GM19438 (cell line): ENCODE results near the gene WASF2.
"Not testable (repeated sequence)": the region's sequence is repeated elsewhere in the genome, so short reads cannot be mapped to it uniquely, and the experiment has no call there.

Experiments used
- ATAC-seq: cut with Tn5 transposase; IDR thresholded peaks from one replicate; pipeline ENCODE4 v1.9.1; 2021; ENCODE audit warnings: low read depth; ENCODE audit not compliant: unreplicated experiment

Gene WASF2

DNA sequence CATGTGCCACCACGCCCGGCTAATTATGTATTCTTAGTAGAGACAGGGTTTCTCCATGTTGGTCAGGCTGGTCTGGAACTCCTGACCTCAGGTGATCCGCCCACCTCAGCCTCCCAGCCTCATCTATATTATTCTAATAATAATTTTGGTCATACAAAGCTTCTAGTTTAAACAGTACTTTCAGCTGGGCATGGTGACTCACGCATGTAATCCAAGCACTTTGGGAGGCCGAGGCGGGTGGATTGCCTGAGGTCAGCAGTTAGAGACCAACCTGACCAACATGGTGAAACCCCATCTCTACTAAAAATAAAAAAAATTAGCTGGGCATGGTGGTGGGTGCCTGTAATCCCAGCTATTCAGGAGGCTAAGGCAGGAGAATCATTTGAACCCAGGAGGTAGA is 26.1 kb downstream of the WASF2 start:
- ATAC-seq, result not testable (repeated sequence)

- not testable (repeated sequence) for ATAC-seq
Measured at GRCh38 chr1:27458521-27458920, 31.4 kb downstream of the WASF2 start.

DNA sequence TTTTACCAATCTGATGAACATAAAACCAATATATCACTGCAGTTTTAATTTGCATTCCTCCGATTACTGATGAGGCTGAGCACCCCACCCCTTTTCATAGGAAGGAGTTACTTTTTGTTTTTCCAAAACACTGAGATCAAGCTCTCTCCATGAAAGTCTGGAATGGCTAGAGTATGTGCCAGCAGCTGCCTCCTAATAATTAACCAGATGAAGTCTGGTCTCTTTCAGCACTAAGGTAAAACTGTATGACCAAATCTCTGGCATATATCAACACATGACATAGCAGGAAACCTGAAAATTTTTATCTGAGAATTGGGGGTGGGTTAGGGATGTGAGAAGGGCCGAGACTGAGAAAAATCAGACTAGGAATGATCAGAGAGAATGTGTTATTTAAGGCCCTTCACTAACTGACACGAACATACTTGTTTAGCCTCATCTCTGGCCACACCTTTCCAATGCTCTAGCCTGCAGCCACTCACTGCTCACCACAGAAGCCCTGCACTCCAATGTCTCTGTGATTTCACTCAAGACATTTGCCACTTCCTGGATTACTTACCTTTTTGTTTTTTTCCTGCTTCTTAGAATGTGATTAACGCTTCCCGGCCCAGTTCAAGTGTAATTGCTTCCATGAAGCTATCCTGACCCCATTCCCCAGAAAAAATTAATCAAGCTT is 34.7 kb downstream of the WASF2 start:
- no peak for ATAC-seq

DNA sequence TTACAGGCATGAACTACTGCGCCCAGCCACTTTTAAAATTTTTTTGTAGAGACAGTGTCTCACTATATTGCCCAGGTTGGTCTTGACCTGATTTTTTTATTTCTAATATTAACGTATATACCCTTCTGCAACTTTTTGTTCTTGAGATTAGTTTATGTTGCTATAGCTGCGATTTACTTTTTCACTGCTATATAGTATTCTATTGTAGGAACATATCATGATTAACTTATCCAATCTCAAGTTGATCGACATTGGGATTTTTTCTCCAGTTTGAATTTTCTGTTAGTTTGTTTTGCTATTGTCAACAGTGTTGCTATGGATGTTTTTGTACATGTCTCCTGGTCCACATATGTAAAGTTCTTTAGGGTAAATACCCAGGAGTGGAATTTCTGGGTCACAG is 35.4 kb downstream of the WASF2 start:
- no peak for ATAC-seq

DNA sequence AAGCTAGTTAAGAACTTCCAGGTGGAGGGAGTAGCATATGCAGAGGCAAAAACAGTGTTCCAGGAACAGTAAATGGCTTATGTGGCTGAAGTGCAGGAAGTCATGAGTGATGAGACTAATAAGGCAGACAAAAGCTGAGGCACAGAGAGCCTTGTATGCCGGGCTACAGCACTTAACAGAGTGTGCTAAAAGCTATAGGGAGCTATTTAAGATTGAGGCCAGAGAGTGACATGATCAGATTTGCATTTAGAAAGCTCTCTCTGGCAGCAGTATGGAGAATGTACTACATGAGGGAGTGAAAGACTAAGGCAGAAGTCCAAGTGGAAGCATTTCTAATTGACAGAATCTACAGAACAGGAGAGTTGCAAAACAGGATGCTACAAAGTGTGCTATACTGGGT is 38.6 kb downstream of the WASF2 start:
- no peak for ATAC-seq

DNA sequence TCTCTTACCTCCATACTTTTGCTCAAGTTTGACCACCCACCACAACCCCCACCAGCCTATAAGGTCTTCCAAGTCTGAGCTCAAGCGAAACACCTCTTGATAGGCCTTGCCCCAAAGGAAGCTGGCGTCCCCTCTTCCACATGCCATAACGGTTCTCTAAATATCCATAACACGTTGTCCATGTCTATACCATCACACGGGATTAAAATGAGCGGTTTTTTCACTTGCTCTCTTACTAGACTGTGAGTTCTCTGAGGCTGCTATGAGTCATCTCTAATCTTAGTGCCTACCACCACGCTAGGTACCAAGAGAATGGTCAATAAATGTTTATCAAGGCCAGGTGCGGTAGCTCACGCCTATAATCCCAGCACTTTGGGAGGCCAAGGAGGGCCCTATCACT is 41.0 kb downstream of the WASF2 start:
- no peak for ATAC-seq

DNA sequence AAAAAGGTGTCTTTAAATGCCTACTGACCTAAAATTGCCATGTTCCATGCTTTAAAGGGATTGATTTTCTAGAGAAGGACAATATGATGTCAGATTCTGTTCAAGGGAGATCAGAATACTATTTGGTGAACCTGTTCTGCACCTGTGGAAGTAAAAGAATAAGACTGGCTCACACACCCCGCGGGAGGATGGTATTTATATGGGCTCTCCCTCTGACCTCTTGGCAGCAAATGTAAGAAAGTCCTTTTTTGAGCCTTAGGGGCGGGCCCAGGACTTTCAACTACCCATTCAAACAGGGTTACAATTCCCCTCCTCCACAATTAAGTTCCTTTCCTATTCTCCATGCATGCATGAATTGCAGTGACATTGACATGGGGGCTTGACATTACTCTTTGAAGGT is 42.1 kb downstream of the WASF2 start:
- no peak for ATAC-seq

GRCh38 chr1:27447399-27447798 is 42.6 kb downstream of the WASF2 start:
- no peak for ATAC-seq

DNA sequence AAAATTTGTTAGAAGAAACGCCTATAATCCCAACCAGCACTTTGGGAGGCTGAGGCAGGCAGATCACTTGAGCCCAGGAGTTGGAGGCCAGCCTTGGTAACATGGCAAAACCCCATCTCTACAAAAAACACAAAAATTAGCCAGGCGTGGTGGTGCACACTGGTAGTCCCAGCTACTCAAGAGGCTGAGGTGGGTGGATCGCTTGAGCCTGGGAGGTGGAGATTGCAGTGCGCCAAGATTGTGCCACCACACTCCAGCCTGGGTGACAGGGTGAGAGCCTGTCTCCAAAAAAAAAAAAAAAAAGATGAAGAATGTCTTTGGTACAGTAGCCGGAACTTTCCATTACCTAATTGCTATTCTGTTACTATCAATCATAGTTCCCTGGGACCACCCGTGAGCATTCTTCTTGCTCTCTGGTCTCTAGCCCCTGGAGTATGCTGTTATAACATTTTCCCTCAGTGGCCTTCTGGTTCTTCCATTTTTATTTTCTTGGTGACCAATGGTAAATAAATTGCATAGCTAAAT is 43.4 kb downstream of the WASF2 start:
- ATAC-seq, result no peak

- ATAC-seq, result no peak
Measured at GRCh38 chr1:27445177-27445936, 44.6 kb downstream of the WASF2 start.

GRCh38 chr1:27444632-27445031 is 45.3 kb downstream of the WASF2 start:
- ATAC-seq, result no peak

- no peak for ATAC-seq
Measured at GRCh38 chr1:27439150-27439549, 50.8 kb downstream of the WASF2 start.

DNA sequence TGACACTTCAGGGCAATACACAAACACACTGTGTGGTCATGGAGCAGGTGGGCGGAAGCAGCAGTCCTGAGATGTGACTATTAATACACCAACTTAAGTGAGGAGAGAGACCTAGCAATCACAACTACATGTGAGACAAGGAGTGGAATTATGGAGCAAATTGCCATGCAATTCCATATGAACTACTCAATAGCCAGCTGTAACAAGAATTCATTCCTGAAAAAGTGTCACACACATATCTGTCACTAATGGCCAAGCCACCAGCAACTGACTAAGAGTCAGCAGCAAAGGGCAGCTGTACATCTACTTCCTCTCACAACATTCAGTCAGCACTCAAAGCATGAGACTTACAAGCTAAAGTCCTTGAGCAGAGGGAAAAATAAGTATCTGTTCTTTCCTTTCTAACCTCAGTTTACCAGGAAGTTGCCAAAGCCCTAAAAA is 51.3 kb downstream of the WASF2 start:
- ATAC-seq, result no peak

DNA sequence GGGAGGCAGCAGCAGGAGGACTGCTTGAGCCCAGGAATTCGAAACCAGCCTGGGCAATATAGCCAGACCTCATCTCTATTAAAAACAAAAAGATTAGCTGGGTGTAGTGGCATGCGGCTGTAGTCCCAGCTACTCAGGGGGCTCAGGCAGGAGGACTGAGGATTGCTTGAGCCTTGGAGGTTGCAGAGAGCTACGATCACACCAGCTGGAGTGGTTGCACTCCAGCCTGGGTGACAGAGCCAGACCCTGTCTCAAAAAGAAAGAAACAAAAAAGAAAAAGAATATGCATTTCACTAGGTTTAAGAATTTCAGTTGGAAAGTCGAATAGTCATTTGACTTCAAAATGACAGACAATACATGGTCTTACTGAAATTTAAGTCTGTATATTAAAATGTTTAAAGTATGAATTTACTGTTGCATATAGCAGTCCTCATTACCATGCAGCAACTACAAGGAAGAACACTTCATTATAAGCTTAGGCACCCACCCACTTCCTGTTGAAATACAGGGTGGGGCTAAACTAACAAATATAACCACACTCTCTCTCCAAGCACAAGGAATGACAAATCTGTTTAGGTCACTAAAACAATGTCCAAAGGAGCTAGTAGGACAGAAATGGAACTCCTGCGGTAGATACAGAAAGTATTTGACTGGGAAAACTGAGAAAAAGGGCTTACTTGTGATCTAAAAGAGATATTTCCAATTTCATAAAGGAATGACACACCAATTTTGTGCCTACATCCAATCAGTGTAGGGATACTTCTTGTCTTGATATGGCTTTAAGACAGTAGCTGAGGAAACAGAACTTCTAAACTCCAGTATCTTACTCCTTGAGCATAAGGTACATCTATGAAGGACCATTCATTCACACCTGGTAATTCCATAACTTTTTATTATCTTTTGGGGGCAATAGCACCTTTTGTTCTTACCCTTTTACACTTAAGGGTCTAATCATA is 53.5 kb downstream of the WASF2 start:
- no peak for ATAC-seq

DNA sequence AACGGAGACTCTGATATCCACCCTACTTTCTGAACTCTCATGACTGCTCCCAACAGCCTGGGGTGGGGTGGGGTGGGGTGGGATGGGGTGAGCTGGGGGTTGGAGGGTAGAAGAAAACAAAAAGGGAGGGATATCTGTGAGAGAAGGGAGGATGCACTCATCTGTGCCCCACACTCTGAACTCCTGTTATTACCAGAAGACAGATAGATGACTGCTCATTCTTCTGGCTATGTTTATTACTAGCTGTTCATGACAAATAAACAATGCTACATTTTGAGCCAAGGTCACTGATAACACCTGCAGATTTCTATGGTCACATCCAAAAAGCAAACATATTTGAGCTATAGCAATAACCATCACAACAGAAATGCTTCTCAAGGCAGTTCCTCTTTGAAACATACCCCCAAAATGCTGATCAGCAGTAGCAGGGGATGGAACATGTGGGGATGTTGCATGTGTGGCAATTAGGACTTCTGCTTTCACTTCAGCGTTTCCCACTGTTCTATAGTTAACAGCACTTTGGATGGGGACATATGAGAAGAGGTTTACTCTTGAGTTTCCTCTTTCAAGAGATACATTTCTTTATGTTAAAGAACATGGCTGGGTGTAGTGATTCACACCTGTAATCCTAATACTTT is 54.3 kb downstream of the WASF2 start:
- ATAC-seq, result no peak

DNA sequence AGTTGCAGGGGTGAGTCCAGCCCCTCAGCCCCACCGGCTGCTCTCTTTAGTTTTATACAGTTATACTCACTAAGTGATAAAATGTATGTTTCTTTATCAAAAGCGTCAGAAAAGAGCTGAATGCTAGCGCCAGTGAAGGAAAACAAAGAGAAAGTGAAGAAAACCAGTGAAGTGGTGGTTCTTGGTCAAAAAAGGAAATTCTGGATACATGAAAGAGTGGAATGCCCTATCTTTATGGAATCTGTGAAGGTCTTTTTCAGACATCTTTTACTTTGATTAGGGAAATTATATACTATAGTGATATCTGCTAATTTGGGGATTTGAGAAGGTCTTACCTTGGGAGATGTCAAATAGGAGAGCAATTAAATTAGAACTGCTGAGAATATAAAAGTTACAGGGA is 56.3 kb downstream of the WASF2 start:
- ATAC-seq, result no peak

DNA sequence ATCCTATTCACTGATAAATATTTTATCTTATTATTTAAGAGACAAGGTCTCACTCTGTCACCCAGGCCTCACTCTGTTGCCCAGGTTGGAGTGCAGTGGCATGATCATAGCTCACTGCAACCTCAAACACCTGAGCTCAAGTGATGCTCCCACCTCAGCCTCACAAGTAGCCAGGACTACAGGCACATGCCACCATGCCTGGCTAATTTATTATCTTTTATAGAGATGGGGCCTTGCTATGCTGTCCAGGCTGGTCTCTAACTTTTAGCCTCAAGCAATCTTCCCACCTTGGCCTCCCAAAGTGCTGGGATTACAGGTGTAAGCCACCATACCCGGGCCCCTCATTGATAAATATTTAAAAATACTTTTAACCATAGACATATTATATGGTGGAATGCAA is 57.2 kb downstream of the WASF2 start:
- not testable (repeated sequence) for ATAC-seq

DNA sequence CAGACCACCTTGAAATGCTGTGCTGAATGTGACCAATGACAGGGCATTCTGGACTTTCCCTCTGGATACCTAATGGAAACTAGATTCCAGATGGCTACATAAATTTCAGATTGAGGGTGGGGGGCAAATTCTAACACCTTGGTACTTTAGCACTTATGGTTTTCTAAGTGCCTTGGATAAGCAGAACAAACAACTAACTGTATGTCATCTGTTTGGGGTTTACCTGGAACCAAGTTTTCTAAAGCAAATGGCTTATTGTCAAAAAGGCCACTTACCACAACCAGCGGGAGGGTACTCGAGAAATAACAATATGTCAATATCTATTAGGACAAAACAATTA is 58.4 kb downstream of the WASF2 start:
- ATAC-seq, result no peak

- ATAC-seq, result no peak
Measured at GRCh38 chr1:27430903-27431600, 58.9 kb downstream of the WASF2 start.

DNA sequence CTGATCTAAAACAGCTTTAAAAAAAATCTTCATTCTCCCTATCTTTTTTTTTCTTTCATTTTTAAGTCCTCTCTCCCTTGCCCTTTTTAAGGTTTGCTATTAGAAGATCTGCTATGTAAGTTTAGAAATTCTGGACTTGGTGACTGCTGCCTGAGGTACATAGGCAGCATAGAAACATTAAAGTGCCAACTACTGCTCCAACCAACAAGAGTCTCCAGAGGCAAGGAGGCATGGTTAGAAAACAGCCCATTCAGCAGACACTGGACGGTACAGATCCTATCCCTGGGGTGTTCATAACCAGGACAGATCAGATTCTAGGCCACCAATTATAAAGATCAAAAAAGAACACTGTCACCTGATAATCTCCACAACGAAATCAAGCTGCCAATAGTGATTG is 60.9 kb downstream of the WASF2 start:
- no peak for ATAC-seq
